KMS-11 (cell line): ENCODE results near the gene RPL7L1.

Experiments
- H2AFZ ChIP-seq: fragments of 200-600 bp; sonication (generic); 2 replicates; pipeline ENCODE4 v1.6.1; 2016; ENCODE audit warnings: antibody characterized with exemption, mixed run types, low read depth
- H3K27ac ChIP-seq: fragments of 200-600 bp; sonication (generic); 2 replicates; pipeline ENCODE4 v1.6.1; 2016; ENCODE audit warnings: mild to moderate bottlenecking, mixed run types
- H3K27me3 ChIP-seq: fragments of 200-600 bp; sonication (generic); 2 replicates; pipeline ENCODE4 v1.6.1; 2017; ENCODE audit warnings: mild to moderate bottlenecking, low read depth, mixed run types, moderate library complexity; ENCODE audit not compliant: insufficient read depth
- H3K36me3 ChIP-seq: fragments of 200-600 bp; sonication (generic); 2 replicates; pipeline ENCODE4 v1.6.1; 2017; ENCODE audit warnings: mild to moderate bottlenecking, mixed run types; ENCODE audit not compliant: insufficient read depth
- H3K4me1 ChIP-seq: fragments of 200-600 bp; sonication (generic); 2 replicates; pipeline ENCODE4 v1.6.1; 2016; ENCODE audit warnings: mild to moderate bottlenecking, low read depth, mixed run types; ENCODE audit not compliant: poor library complexity, severe bottlenecking
- H3K4me2 ChIP-seq: fragments of 200-600 bp; sonication (generic); 2 replicates; pipeline ENCODE4 v1.7.0; 2016; ENCODE audit warnings: mild to moderate bottlenecking, mixed run types
- H3K4me3 ChIP-seq: fragments of 200-600 bp; sonication (generic); IDR thresholded peaks from 2 replicates; pipeline ENCODE4 v1.6.1; 2017; ENCODE audit warnings: low read depth, low read length, mixed read lengths; ENCODE audit not compliant: insufficient read depth
- H3K79me2 ChIP-seq: fragments of 200-600 bp; sonication (generic); 2 replicates; pipeline ENCODE4 v1.6.1; 2016; ENCODE audit warnings: low read depth, mixed run types; ENCODE audit not compliant: insufficient read depth
- H3K9ac ChIP-seq: fragments of 200-600 bp; sonication (generic); 2 replicates; pipeline ENCODE4 v1.6.1; 2016; ENCODE audit warnings: mild to moderate bottlenecking, mixed run types
- H4K20me1 ChIP-seq: fragments of 200-600 bp; sonication (generic); 2 replicates; pipeline ENCODE4 v1.6.1; 2016; ENCODE audit warnings: mild to moderate bottlenecking, mixed run types; ENCODE audit not compliant: insufficient read depth
- TF ChIP-seq, protein P1 (sequence below): fragments of 200-600 bp; sonication (generic); conservative IDR thresholded peaks from 2 replicates; pipeline ENCODE4 v1.6.1; 2017; ENCODE audit warnings: low read depth, mild to moderate bottlenecking, antibody characterized with exemption, low read length, moderate library complexity, mixed read lengths

RPL7L1 gene

DNA sequence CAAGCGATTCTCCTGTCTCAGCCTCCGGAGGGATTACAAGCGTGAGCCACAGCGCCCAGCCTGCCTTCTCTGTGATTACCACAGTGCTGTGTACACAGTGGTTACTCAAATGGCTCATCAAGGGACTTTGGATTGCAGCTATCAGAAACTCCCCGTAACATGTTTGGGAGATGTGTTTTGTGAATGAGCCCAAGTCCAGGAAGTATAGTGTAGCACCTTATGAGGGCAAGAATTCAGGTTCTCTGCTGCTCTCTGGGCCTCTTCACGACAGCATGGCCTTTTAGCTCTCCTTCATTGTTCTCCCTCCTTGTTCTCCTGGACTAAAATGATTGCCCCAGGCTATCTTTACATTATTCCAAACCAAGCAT, 34.1 kb upstream of the RPL7L1 start:
- Histone ChIP-seq H4K20me1 (no peaks in the 10 kb centered on the region), H3K27me3 (no peaks in the 10 kb centered on the region), H3K79me2 (no peaks in the 10 kb centered on the region), H3K4me2 (no peak overlapping the region), H3K36me3 (no peaks in the 10 kb centered on the region), H3K4me1 (peaks cover 7% of the 10 kb centered on the region), H2AFZ (no peak overlapping the region), H3K9ac (no peak overlapping the region), H3K27ac (no peak overlapping the region), H3K4me3 (no peak overlapping the region)
- TF ChIP-seq, protein P1, sequence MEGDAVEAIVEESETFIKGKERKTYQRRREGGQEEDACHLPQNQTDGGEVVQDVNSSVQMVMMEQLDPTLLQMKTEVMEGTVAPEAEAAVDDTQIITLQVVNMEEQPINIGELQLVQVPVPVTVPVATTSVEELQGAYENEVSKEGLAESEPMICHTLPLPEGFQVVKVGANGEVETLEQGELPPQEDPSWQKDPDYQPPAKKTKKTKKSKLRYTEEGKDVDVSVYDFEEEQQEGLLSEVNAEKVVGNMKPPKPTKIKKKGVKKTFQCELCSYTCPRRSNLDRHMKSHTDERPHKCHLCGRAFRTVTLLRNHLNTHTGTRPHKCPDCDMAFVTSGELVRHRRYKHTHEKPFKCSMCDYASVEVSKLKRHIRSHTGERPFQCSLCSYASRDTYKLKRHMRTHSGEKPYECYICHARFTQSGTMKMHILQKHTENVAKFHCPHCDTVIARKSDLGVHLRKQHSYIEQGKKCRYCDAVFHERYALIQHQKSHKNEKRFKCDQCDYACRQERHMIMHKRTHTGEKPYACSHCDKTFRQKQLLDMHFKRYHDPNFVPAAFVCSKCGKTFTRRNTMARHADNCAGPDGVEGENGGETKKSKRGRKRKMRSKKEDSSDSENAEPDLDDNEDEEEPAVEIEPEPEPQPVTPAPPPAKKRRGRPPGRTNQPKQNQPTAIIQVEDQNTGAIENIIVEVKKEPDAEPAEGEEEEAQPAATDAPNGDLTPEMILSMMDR, result no peak

DNA sequence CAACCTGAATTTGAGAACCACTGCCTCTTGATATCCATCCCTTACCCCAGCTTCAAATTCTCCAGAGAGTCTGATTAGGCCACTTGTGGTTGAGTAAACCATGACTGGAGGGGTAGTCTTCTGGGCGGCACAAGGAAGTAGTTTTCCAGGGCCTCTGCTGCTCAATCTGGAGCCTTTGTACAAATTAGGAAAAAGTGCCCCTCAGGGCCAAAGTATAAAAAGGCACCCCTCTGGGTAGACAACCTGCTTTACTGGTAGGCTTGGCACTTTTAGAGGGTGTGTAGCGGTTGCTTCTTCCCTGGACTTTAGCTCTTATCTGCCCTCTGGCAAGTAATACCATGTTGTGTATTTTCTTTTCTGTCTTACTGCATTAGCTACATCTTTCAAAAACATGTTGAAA, 32.9 kb upstream of the RPL7L1 start:
- Histone ChIP-seq H3K4me3 (no peak overlapping the region), H4K20me1 (no peaks in the 10 kb centered on the region), H2AFZ (no peak overlapping the region), H3K27me3 (no peaks in the 10 kb centered on the region), H3K9ac (no peak overlapping the region), H3K79me2 (no peaks in the 10 kb centered on the region), H3K4me1 (peaks cover 7% of the 10 kb centered on the region), H3K36me3 (no peaks in the 10 kb centered on the region), H3K4me2 (no peak overlapping the region), H3K27ac (no peak overlapping the region)
- TF ChIP-seq, protein P1, result no peak

DNA sequence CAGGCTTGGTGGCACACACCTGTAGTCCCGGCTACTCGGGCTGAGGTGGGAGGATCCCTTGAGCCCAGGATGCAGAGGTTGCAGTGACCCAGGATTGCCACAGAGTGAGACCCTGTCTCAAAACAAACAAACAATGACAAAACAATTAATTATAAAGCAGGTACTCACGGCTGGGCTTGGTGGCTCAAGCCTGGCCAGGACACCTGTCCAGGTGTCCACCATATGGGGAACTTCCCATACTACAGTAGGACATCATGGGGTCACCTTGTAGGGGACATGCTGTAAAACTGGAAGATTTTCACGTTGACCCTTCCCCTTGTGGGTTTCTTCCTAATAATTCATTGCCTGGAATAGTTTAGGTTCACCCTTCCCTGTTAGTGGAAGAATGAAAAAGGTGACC, 30.7 kb upstream of the RPL7L1 start:
- Histone ChIP-seq H3K27ac (no peak overlapping the region), H2AFZ (no peak overlapping the region)
- TF ChIP-seq, protein P1, result no peak

DNA sequence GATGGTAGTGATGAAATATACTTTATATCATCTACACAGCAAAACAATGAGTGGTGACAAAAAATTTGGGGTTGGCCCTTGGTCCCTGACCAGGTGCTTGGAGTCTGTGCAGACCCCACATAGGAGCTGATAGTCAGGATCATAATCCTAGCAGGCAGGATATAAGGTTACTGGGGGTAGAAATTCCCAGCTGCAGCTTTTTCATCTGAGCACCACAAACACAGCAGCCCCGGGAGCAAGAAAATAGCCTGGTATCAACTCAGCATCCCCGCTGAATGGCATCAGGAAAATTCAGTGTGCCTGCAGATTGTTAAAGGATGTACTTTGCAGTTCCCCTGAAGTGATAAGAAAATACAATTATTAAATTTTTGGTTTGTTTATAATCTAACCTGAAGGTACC, 27.8 kb upstream of the RPL7L1 start:
- Histone ChIP-seq H3K36me3 (0 out of 2 replicates have a peak, but pooled peaks cover 4% of the 10 kb centered on the region), H3K4me3 (no peak overlapping the region), H4K20me1 (no peaks in the 10 kb centered on the region), H3K27me3 (no peaks in the 10 kb centered on the region), H3K79me2 (no peaks in the 10 kb centered on the region), H2AFZ (no peak overlapping the region), H3K27ac (no peak overlapping the region), H3K4me2 (no peak overlapping the region), H3K9ac (no peak overlapping the region), H3K4me1 (peaks cover 26% of the 10 kb centered on the region)
- TF ChIP-seq, protein P1, result no peak

More for the DNA sequence above, 30.7 kb upstream of the RPL7L1 start:
- no peak overlapping the region for H3K4me3 ChIP-seq
- H3K27me3 ChIP-seq, result no peaks in the 10 kb centered on the region
- H3K4me1 ChIP-seq, result peaks cover 15% of the 10 kb centered on the region
- no peaks in the 10 kb centered on the region for H4K20me1 ChIP-seq
- no peak overlapping the region for H3K9ac ChIP-seq
- no peaks in the 10 kb centered on the region for H3K36me3 ChIP-seq
- no peaks in the 10 kb centered on the region for H3K79me2 ChIP-seq
- H3K4me2 ChIP-seq, result no peak overlapping the region
